OCI-LY7 (cell line): ENCODE results near the gene ZNF764. TPM values are rescaled to one million over a fixed set of nuclear protein-coding genes. Genes with fewer than 3 reads are reported as not detected.

Experiments
- BruUV-seq: library from RNA; stranded (reverse); fragments of 400-500 nt; replicated peaks from 2 replicates; lab custom pipeline; 2021; lab: Mats Ljungman, UMichigan
- CTCF ChIA-PET: fragments of 300-600 bp; sonication (Branson Sonifier 250); formaldehyde crosslinking; loops from one replicate; lab custom pipeline; 2022; ENCODE audit warnings: antibody characterized with exemption; ENCODE audit not compliant: unreplicated experiment; lab: Charles Lee
- POLR2A ChIA-PET: fragments of 300-600 bp; sonication (Branson Sonifier 250); formaldehyde crosslinking; loops from one replicate; lab custom pipeline; 2022; ENCODE audit warnings: antibody characterized with exemption; lab: Charles Lee
- DNase-seq: peaks from one replicate; pipeline ENCODE4 v3.0.0-alpha.2; 2015; ENCODE audit warnings: low spot score
- H2AFZ ChIP-seq: fragments of 200-600 bp; sonication (generic), shearing (Covaris generic); 2 replicates; pipeline ENCODE4 v1.6.1; 2014; ENCODE audit warnings: mild to moderate bottlenecking, antibody characterized with exemption, low read length, moderate library complexity
- H3K27ac ChIP-seq: fragments of 200-600 bp; sonication (generic); 2 replicates; pipeline ENCODE4 v1.5.1; 2014; ENCODE audit warnings: mixed run types, low read depth, mild to moderate bottlenecking, moderate library complexity, low read length, inconsistent platforms; ENCODE audit not compliant: poor library complexity, severe bottlenecking
- H3K36me3 ChIP-seq: fragments of 200-600 bp; sonication (generic); 2 replicates; pipeline ENCODE4 v1.6.1; 2014; ENCODE audit warnings: mild to moderate bottlenecking, antibody characterized with exemption, low read length, moderate library complexity, mixed read lengths; ENCODE audit not compliant: insufficient read depth
- H3K4me1 ChIP-seq: fragments of 200-600 bp; sonication (generic); 2 replicates; pipeline ENCODE4 v1.5.1; 2014; ENCODE audit warnings: mild to moderate bottlenecking, low read length; ENCODE audit not compliant: insufficient read depth, poor library complexity, severe bottlenecking
- H3K4me2 ChIP-seq: fragments of 200-600 bp; sonication (generic); 2 replicates; pipeline ENCODE4 v1.6.1; 2014; ENCODE audit warnings: mild to moderate bottlenecking, low read length
- H3K4me3 ChIP-seq: fragments of 200-600 bp; sonication (generic); 2 replicates; pipeline ENCODE4 v1.5.1; 2014; ENCODE audit warnings: mild to moderate bottlenecking, low read depth, low read length; ENCODE audit not compliant: poor library complexity, severe bottlenecking
- H3K79me2 ChIP-seq: fragments of 200-600 bp; sonication (generic); 2 replicates; pipeline ENCODE4 v1.6.1; 2016; ENCODE audit warnings: low read depth, mild to moderate bottlenecking, low read length, moderate library complexity, mixed read lengths; ENCODE audit not compliant: insufficient read depth
- H3K9me2 ChIP-seq: fragments of 200-600 bp; sonication (generic); 2 replicates; pipeline ENCODE4 v1.6.1; 2016; ENCODE audit warnings: mild to moderate bottlenecking, low read length, mixed read lengths; ENCODE audit not compliant: insufficient read depth
- H3K9me3 ChIP-seq: fragments of 200-600 bp; sonication (generic); 2 replicates; pipeline ENCODE4 v1.6.1; 2014; ENCODE audit warnings: mild to moderate bottlenecking, mixed run types, low read length, mixed read lengths
- H4K20me1 ChIP-seq: fragments of 200-600 bp; sonication (generic); 2 replicates; pipeline ENCODE4 v1.6.1; 2014; ENCODE audit warnings: mild to moderate bottlenecking, antibody characterized with exemption, low read length, moderate library complexity, mixed read lengths; ENCODE audit not compliant: insufficient read depth
- EZH2phosphoT487 ChIP-seq: fragments of 200-600 bp; sonication (generic); IDR thresholded peaks from 2 replicates; pipeline ENCODE4 v1.6.1; 2018; ENCODE audit warnings: low read depth, borderline replicate concordance, mild to moderate bottlenecking, mixed run types, antibody characterized with exemption, low read length, moderate library complexity, mixed read lengths
- intact Hi-C: fragments of 100-400 bp; cut with micrococcal nuclease; formaldehyde crosslinking; loops from one replicate; pipeline ENCODE4 v1.10.0; 2022; ENCODE audit not compliant: unreplicated experiment
- total RNA-seq, 2 experiments: library from RNA; depleted of rRNA in 1 of 2; stranded (reverse); fragments of >200 nt in 1 of 2; shearing (Covaris generic) in 1 of 2; gene quantifications; 2 replicates each; pipeline ENCODE4 v1.2.3, GENCODE V29; 2014 to 2022
- TF ChIP-seq, protein P1 (sequence below): fragments of 200-600 bp; sonication (generic); conservative IDR thresholded peaks from 2 replicates; pipeline ENCODE4 v1.5.1; 2014; ENCODE audit warnings: mild to moderate bottlenecking, antibody characterized with exemption, low read length, moderate library complexity, mixed read lengths

The ZNF764 gene
- total RNA-seq, 2 experiments from 2014 or later: 12.8 to 14.6 TPM

DNA sequence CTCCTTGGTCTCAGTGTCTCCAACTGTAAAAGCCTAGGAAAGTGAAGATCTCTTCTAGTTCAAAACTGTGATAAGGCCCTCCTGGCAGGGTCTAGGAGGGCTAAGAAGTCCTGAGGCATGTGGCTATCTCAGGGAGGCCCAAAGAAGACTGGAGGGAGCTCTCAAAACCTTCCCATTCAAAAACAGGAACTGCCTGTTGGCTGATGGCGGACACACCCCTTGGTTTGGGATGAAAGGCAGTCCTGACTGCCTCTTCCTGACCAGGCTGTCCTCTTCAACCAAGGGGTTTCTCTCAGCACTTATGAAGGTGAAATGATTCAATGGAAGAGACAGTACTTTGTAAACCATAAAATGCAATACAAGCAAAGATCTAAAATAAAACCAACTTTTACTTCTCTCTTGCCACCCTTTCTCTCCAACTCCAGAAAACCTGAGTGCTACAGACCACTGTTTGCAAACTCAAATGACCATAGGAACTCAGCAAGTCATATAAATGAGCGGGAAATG is 4.7 kb downstream of the ZNF764 start:
- H3K36me3 ChIP-seq: peaks cover 30% of the 10 kb centered on the region
- no peak overlapping the region for H3K4me3 ChIP-seq
- H3K9me2 ChIP-seq: no peaks in the 10 kb centered on the region
- no peaks in the 10 kb centered on the region for H4K20me1 ChIP-seq
- no TSS peak for BruUV-seq
- intact Hi-C loops: no loop called here
- no peak overlapping the region for H3K27ac ChIP-seq
- TF ChIP-seq, protein P1, sequence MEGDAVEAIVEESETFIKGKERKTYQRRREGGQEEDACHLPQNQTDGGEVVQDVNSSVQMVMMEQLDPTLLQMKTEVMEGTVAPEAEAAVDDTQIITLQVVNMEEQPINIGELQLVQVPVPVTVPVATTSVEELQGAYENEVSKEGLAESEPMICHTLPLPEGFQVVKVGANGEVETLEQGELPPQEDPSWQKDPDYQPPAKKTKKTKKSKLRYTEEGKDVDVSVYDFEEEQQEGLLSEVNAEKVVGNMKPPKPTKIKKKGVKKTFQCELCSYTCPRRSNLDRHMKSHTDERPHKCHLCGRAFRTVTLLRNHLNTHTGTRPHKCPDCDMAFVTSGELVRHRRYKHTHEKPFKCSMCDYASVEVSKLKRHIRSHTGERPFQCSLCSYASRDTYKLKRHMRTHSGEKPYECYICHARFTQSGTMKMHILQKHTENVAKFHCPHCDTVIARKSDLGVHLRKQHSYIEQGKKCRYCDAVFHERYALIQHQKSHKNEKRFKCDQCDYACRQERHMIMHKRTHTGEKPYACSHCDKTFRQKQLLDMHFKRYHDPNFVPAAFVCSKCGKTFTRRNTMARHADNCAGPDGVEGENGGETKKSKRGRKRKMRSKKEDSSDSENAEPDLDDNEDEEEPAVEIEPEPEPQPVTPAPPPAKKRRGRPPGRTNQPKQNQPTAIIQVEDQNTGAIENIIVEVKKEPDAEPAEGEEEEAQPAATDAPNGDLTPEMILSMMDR: no peak
- TF ChIP-seq EZH2phosphoT487: no peak
- ChIA-PET POLR2A (no interaction called here), CTCF (no interaction called here)
- H2AFZ ChIP-seq: no peak overlapping the region
- peaks cover 15% of the 10 kb centered on the region; the same call in 1 of the 2 replicates for H3K79me2 ChIP-seq
- no peak overlapping the region for H3K4me2 ChIP-seq
- peaks cover 5% of the 10 kb centered on the region for H3K4me1 ChIP-seq
- H3K9me3 ChIP-seq: no peaks in the 10 kb centered on the region
- no peak for DNase-seq

DNA sequence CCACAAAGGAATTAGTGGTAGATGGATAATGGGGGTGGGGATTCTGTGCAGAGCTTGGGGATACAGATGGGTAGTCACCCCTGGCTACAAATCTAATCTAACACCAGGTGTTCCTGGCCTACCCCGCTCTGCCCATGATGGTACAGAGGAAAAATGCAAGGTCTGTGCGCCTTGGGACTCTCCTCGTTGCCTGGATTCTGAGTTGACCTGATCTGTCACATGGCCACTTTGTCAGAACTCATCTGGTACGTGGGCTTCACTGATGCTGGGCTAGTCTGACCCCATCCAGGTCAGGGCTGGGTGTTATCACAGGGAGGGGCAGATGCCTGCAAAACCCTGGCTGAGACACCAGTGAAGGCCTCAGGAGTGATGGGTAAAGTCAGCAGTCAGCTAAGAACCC is 5.2 kb downstream of the ZNF764 start:
- H3K27ac ChIP-seq: no peak overlapping the region
- no peak overlapping the region for H3K4me3 ChIP-seq
- no peak overlapping the region for H3K4me2 ChIP-seq
- no TSS peak for BruUV-seq
- no peaks in the 10 kb centered on the region for H4K20me1 ChIP-seq
- POLR2A ChIA-PET: no interaction called here
- peaks cover 15% of the 10 kb centered on the region; the same call in 1 of the 2 replicates for H3K79me2 ChIP-seq
- H3K9me3 ChIP-seq: no peaks in the 10 kb centered on the region
- H3K4me1 ChIP-seq: peaks cover 5% of the 10 kb centered on the region
- intact Hi-C loops: no loop called here
- H3K9me2 ChIP-seq: no peaks in the 10 kb centered on the region
- no peak for DNase-seq
- TF ChIP-seq, protein P1: no peak
- TF ChIP-seq EZH2phosphoT487: no peak
- H2AFZ ChIP-seq: no peak overlapping the region
- H3K36me3 ChIP-seq: peaks cover 30% of the 10 kb centered on the region
- CTCF ChIA-PET: no interaction called here

DNA sequence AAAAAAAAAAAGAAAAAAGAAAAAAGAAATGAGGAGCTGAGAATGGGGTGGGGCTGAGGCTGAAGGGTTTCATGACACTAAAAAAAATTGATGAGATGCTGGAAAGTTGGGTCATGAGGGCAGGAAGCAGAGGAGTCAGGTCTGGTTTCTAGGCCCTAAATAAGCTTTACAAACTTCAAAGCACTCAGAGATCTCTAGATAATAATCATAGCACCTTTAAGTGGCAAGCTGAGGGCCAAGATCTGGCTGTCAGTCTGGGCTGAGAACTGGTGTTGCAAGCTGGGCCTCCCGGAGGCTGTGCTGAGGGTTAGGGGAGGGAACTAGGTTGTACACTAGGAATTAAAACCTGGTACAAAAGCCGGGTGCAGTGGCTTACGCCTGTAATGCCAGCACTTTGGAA is 6.4 kb downstream of the ZNF764 start:
- intact Hi-C loops: no loop called here
- H3K4me3 ChIP-seq: no peak overlapping the region
- H3K79me2 ChIP-seq: peaks cover 7% of the 10 kb centered on the region; the same call in 1 of the 2 replicates

More for the DNA sequence above, 6.4 kb downstream of the ZNF764 start:
- no TSS peak for BruUV-seq
- TF ChIP-seq EZH2phosphoT487: no peak
- TF ChIP-seq, protein P1: no peak
- H2AFZ ChIP-seq: no peak overlapping the region
- POLR2A ChIA-PET: no interaction called here
- no peaks in the 10 kb centered on the region for H4K20me1 ChIP-seq
- DNase-seq: no peak
- CTCF ChIA-PET: no interaction called here
- no peaks in the 10 kb centered on the region for H3K9me2 ChIP-seq
- H3K9me3 ChIP-seq: no peaks in the 10 kb centered on the region
- H3K36me3 ChIP-seq: peaks cover 30% of the 10 kb centered on the region
- no peak overlapping the region for H3K27ac ChIP-seq
- H3K4me1 ChIP-seq: no peaks in the 10 kb centered on the region
- no peak overlapping the region for H3K4me2 ChIP-seq
